GM21423 (cell line): ENCODE results near the gene COG3.
"Not testable (repeated sequence)": the region's sequence is repeated elsewhere in the genome, so short reads cannot be mapped to it uniquely, and the experiment has no call there.

Experiments used
- ATAC-seq: cut with Tn5 transposase; IDR thresholded peaks from one replicate; pipeline ENCODE4 v1.9.1; 2021; ENCODE audit warnings: mild to moderate bottlenecking, moderate library complexity; ENCODE audit not compliant: unreplicated experiment

The COG3 gene, protein sequence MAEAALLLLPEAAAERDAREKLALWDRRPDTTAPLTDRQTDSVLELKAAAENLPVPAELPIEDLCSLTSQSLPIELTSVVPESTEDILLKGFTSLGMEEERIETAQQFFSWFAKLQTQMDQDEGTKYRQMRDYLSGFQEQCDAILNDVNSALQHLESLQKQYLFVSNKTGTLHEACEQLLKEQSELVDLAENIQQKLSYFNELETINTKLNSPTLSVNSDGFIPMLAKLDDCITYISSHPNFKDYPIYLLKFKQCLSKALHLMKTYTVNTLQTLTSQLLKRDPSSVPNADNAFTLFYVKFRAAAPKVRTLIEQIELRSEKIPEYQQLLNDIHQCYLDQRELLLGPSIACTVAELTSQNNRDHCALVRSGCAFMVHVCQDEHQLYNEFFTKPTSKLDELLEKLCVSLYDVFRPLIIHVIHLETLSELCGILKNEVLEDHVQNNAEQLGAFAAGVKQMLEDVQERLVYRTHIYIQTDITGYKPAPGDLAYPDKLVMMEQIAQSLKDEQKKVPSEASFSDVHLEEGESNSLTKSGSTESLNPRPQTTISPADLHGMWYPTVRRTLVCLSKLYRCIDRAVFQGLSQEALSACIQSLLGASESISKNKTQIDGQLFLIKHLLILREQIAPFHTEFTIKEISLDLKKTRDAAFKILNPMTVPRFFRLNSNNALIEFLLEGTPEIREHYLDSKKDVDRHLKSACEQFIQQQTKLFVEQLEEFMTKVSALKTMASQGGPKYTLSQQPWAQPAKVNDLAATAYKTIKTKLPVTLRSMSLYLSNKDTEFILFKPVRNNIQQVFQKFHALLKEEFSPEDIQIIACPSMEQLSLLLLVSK

DNA sequence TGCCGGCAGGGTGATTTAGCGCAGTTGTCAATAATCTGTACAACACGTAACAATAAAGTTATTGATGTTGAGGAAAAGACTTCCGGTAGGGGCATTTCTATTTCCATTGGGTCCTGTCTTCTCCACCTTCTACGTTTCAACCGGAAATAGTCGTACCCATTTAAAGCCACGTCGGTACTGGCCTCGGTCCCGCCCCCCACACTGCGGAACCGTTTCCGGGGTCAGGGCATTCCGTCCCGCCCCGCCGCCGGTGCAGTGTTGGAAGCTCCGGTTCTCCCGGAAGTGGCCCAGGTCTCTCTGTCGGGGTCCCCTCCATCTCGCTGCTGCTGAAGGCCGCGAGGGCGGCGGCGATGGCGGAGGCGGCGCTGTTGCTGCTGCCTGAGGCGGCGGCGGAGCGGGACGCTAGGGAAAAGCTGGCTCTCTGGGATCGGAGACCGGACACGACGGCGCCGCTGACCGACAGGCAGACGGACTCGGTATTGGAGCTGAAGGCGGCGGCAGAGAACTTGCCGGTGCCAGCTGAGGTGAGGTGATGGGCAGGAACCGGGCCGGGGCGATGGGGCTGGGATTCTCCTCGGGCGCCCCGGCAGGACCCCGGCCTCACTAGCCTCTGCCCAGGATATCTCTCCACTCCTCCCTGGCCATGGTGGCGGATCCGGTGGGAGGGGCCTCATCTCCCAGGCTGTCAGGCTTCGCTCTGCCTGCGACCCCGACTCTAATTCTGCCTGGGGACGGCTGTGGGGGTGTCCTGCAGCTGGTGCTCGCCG lies at the start of gene COG3:
COG3 (plus strand) TSS at position 253 of the 767 bp plus-strand sequence; CDS start at position 351, 98 bp downstream.
- ATAC-seq: peak; percentile 96

DNA sequence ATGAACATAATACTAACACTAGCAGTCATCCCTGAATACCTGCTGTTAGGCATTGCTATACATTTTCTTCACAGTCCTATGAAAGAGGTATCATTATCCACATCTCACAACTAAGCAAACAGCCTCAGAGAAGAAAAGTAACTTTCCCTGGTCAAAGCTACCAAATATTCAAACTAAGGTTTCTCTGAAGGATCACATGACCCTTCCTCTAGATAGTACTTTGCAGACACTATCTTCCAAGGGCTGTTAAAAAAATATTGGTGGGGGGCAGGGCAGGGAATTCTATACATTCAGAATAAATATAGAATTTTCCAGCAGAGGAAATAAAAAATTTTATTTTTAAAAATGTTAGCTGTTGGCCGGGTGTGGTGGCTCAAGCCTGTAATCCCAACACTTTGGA lies 49.6 kb upstream of the COG3 start:
- ATAC-seq: no peak

DNA sequence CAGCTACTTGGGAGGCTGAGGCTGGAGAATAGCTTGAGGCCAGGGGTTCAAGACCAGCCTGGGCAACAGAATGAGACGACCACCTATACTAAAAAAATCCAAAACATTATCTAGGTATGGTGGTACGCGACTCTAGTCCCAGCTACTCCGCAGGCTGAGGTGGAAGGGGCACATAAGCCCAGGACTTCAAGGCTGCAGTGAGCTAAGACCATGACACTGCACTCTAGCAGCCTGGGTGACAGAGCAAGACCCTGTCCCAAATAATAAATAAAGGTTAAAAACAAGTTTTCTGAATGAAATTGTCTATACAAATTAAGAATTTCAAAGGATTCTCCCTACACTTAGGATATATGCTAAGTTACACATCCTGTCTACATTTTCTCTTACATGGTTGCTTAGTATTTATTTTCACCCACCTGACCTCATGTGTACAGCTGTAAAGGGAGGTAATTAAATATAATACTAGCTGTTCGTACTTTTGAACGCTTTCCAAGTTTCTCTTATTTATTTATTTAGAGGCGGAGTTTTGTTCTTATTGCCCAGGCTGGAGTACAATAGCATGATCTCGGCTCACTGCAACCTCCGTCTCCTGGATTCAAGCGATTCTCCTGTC lies 48.1 kb upstream of the COG3 start:
- no peak for ATAC-seq

GRCh38 chr13:45417790-45418534 lies 46.8 kb upstream of the COG3 start, which contains the start of gene SLC25A30:
Gene SLC25A30 (minus strand): TSS chr13:45418373. CDS start chr13:45411425, 6,948 bp downstream.
- peak; percentile 88 for ATAC-seq

DNA sequence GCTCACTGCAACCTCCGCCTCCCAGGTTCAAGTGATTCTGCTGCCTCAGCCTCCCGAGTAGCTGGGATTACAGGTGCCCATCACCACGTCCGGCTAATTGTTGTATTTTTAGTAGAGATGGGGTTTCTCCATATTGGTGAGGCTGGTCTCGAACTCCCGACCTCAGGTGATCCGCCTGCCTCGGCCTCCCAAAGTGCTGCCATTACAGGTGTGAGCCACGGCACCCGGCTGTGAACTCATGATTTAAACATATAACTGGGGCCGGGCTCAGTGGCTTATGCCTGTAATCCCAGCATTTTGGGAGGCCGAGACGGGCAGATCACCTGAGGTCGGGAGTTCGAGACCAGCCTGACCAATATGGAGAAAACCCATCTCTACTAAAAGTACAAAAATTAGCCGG lies 45.4 kb upstream of the COG3 start:
- not testable (repeated sequence) for ATAC-seq

GRCh38 chr13:45419945-45420344 lies 44.8 kb upstream of the COG3 start:
- ATAC-seq: no peak

- no peak for ATAC-seq
Observed at GRCh38 chr13:45422731-45423292, 41.9 kb upstream of the COG3 start.

DNA sequence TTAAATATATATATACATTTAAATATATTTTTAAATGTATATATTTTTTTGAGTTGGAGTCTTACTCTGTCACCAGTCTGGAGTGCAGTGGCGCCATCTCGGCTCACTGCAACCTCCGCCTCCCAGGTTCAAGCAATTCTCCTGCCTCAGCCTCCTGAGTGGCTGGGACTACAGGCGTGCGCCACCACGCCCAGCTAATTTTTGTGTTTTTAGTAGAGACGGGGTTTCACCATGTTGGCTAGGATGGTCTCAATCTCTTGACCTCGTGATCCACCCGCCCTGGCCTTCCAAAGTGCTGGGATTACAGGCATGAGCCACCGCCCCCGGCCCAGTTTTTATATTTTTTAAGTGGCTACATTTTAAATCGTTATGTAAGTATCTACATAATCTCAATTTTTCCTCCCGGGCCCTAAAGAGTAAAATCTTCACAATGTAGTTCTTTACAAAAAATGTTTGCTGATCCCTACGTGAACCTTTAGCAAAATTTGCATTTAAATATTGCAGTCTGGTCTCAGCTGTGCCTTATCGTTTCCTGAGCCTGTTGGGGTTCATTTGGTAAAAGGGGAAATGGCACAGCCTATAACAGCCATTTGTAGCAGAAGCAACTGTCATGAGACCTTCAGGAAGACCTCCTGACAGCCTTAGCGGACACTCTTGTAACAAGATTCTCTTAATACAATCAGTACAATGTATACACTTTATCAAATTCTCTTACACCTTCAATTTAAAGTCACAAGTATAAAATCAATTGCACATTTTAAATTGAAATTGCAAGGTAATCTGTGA lies 38.5 kb upstream of the COG3 start:
- ATAC-seq: not testable (repeated sequence)

DNA sequence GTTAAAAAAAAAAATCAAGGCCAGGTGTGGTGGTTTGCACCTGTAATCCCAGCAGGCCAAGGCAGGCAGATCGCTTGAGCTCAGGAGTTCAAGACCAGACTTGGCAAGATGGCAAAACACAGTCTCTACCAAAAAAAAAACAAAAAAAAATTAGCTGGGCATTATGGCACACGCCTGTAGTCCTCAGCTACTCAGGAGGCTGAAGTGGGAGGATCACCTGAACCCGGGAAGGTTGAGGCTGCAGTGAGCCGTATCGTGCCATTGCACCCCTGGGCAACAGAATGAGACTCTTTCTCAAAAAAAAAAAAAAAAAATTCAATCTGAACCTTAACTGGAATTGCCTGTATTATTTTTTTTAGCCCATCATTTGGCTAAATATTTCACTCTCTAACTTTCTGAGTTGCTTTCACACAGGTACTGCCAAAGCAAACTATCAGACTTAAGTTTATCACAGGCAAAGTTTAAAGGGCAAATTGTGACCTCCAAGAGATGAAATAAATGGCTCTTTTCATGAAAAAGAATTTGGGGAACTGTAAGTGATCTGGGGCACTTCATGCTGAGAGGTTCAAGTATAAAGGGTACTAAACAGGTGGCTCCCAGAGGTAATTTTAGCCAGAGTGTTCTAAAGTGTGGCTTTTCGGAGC lies 31.9 kb upstream of the COG3 start:
- ATAC-seq: no peak

GRCh38 chr13:45433381-45433790 lies 31.4 kb upstream of the COG3 start:
- ATAC-seq: no peak

DNA sequence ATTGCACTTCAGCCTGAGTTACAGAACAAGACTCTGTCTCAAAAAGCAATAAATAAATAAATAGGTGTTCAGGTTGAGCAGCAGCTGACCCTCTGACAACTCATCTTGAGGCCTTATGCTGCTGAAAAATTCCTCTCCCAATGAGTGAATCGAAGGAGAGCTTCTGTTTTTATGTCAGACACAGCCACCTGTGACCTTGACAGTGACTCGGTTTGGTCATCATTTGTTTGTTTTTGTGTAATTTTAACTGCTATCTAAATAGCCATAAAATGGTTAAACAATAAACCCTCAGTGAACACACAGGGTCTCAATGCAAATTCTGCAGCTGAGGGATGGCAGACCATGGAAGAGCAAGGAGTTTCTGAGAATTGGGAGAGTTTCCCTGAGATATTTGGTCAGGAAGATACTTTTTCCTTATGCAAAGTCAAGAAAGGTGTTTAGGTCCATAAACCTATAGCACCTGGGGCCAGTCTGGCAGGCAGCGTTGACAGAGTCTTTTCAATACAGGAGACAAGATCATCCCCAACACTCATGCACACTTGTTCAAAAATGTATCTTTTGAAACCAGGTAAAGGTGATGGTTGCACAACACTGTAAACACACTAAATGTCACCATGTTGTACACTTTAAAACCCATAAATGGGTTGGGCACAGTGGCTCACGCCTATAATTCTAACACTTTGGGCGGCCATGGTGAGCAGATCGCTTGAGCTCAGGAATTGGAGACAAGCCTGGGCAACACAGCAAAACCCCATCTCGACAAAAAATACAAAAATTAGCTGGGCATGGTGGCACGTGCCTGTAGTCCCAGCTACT lies 30.0 kb upstream of the COG3 start:
- ATAC-seq: no peak

DNA sequence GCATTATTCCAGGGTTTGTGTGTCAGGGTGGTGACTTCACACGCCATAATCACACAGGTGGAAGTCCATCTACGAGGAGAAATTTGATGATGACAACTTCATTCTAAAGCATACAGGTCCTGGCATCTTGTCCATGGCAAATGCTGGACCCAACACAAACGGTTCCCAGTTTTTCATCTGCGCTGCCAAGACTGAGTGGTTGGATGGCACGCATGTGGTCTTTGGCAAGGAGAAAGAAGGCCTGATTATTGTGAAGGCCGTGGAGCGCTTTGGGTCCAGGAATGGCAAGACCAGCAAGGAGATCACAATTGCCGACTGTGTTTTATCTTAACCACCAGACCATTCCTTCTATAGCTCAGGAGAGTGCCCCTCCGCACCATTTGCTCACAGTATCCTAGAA lies 28.4 kb upstream of the COG3 start:
- no peak for ATAC-seq

GRCh38 chr13:45436953-45437352 lies 27.8 kb upstream of the COG3 start:
- ATAC-seq: no peak

DNA sequence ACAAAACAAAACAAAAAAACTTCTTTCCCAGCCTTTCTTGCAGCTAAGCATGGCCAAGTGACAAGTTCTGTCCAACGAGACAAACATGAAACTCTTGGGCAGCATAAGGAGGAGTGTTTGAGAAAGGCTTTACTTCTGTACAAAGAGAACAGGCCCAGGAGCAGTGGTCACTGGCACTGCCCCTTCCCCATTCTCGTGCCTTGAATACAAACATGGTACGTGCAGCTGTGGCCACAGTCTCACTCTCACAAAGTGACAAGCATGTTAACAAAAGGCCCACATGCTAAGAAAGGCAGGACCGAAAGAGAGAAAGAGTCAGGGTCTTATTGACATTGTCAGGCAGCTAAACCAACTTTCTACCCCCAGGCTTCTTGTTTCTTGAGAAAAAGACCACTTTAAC lies 26.8 kb upstream of the COG3 start:
- no peak for ATAC-seq

GRCh38 chr13:45439008-45439407 lies 25.7 kb upstream of the COG3 start:
- ATAC-seq: no peak

- ATAC-seq: no peak
Observed at GRCh38 chr13:45439781-45440462, 24.8 kb upstream of the COG3 start.

DNA sequence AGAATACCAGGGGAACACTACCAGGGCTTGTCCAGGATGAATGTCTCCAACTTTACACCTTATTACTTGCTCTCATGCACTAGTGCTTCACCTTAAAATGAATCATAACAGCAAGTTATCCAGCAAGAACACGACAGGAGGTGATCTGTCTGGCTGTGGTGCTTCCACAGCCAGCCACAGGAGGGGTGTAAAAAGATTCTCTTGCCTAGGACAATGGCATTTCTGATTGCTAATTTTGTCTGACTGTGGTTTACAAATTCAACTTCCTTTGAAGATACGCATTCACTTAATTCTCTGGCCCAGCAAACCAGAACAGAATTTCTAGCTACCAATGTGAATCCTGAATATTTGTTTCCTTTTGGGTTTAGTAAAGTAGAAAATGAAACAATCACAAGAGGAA lies 23.1 kb upstream of the COG3 start:
- peak; percentile 67 for ATAC-seq
